Measurements from ENCODE around the gene NR0B2.

Gene NR0B2

GRCh38 chr1:26915204-26915842 lies 1.5 kb upstream of the NR0B2 start:
- H3K4me3 ChIP-seq (ENCODE audit: low read length): no peak overlapping the region
- TF ChIP-seq CTCF (conservative IDR thresholded peaks at IDR 0.05; ENCODE audit: low read length): no peak
- no peak for DNase-seq (ENCODE audit: low read depth)

- H3K4me3 ChIP-seq (ENCODE audit: low read length): no peak overlapping the region
- DNase-seq (ENCODE audit: low read depth): no peak
- no peak for TF ChIP-seq CTCF (conservative IDR thresholded peaks at IDR 0.05; ENCODE audit: low read length)
These were observed 404 bp downstream of the NR0B2 start for GRCh38 chr1:26913389-26913753.

DNA sequence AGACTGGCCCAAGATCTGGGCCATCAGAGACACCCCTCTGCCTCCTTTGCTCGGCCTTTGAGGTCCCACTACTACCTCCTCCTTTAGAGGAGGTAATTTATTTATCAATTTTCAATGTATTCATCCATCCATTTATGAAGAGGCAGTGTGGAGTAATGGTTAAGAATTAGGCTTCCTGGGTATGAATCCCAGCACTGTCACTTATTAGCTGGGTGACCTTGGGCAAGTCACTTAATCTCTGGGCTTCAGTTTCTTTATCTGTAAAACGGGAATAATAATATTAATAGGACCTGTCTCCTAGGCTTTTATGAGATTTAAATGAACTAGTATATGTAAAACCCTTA lies 1.7 kb downstream of the NR0B2 start:
- H3K4me3 ChIP-seq (ENCODE audit: low read length): no peak overlapping the region
- DNase-seq (ENCODE audit: low read depth): no peak
- no peak for TF ChIP-seq CTCF (conservative IDR thresholded peaks at IDR 0.05; ENCODE audit: low read length)

DNA sequence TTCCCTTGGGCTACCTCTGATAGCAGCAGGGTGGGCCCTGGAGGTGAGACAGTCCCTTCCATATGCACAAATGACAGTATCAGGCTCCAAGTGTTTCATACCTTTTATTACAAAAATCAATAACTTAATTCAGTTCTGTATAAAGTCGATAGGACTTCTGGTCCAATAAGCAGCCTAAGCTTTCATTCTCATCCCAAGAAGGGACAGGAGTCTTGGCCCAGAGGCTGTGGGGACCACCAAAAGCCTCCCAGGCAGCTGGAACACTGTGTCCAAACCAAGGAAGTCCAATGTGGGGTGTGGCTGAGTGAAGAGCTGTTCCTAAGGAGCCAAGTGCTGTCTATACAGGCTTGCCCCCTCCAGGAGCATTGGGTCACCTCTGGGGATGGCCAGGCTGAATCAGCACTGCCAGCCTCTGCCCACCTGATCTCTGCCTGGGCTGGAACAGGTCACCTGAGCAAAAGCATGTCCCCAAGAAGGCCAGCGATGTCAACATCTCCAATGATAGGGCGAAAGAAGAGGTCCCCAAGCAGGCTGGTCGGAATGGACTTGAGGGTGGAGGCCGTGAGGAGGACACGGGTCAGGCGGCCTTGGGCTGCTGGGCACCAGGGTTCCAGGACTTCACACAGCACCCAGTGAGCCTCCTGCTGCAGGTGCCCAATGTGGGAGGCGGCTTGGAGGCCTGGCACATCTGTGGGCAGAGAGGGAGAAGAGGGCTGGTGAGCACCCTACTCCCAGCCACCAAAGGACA lies 2.2 kb downstream of the NR0B2 start:
- TF ChIP-seq CTCF (conservative IDR thresholded peaks at IDR 0.05; ENCODE audit: low read length): no peak
- no peak for DNase-seq (ENCODE audit: low read depth)
- H3K4me3 ChIP-seq (ENCODE audit: low read length): no peak overlapping the region

GRCh38 chr1:26910343-26911160 lies 3.2 kb downstream of the NR0B2 start:
- no peak for DNase-seq (ENCODE audit: low read depth)
- H3K4me3 ChIP-seq (ENCODE audit: low read length): no peak overlapping the region
- no peak for TF ChIP-seq CTCF (conservative IDR thresholded peaks at IDR 0.05; ENCODE audit: low read length)

- no peak for TF ChIP-seq CTCF (conservative IDR thresholded peaks at IDR 0.05; ENCODE audit: low read length)
- no peak for DNase-seq (ENCODE audit: low read depth)
- H3K4me3 ChIP-seq (ENCODE audit: low read length): no peak overlapping the region
These were observed 3.8 kb downstream of the NR0B2 start for GRCh38 chr1:26909951-26910342.
